ENCODE results near the gene KIF21A.

GRCh38 chr12:39464976-39465695, 22.2 kb upstream of the KIF21A start:
- TF ChIP-seq EZH2 (IDR thresholded peaks at IDR 0.05; ENCODE audit: low read length, missing control alignments) (no peak), CTCF (conservative IDR thresholded peaks at IDR 0.05 in 1 of 2, IDR thresholded peaks at IDR 0.05 in 1 of 2; ENCODE audit: low read depth in 1 of 2, low read length in 2 of 2) (no peak)
